ENCODE measurements around the gene MAPK4.

The MAPK4 gene

GRCh38 chr18:50679656-50680055 lies 119.8 kb downstream of the MAPK4 start:
- Histone ChIP-seq H3K79me2 (ENCODE audit: insufficient read depth, low read length) (no peaks in the 10 kb centered on the region), H4K20me1 (ENCODE audit: insufficient read depth, low read length, poor library complexity, severe bottlenecking) (no peaks in the 10 kb centered on the region), H2AFZ (ENCODE audit: low read length) (no peak overlapping the region), H3K27me3 (ENCODE audit: insufficient read depth, low read length, poor library complexity, severe bottlenecking) (no peaks in the 10 kb centered on the region), H3K4me1 (ENCODE audit: insufficient read depth, low read length, poor library complexity, severe bottlenecking) (no peaks in the 10 kb centered on the region), H3K4me2 (ENCODE audit: low read depth, low read length, poor library complexity, severe bottlenecking) (no peak overlapping the region), H3K9me2 (replicated peaks; ENCODE audit: low read depth, low read length) (no peaks in the 10 kb centered on the region), H3K9me3 (ENCODE audit: insufficient read depth, low read depth, low read length) (no peaks in the 10 kb centered on the region), H3K4me3 (ENCODE audit: low read length, poor library complexity, severe bottlenecking) (no peak overlapping the region), H3K9ac (ENCODE audit: low read depth, low read length, poor library complexity, severe bottlenecking) (no peak overlapping the region), H3K36me3 (ENCODE audit: insufficient read depth, low read length) (no peaks in the 10 kb centered on the region), H3F3A (ENCODE audit: low read depth) (no peaks in the 10 kb centered on the region)
- TF ChIP-seq CTCF (conservative IDR thresholded peaks at IDR 0.05; ENCODE audit: low read length) (no peak), EZH2phosphoT487 (IDR thresholded peaks at IDR 0.05; ENCODE audit: borderline replicate concordance) (no peak)

- no peaks in the 10 kb centered on the region for H3K9me2 ChIP-seq (replicated peaks; ENCODE audit: low read depth, low read length)
- H3K27me3 ChIP-seq (ENCODE audit: insufficient read depth, low read length, poor library complexity, severe bottlenecking): no peaks in the 10 kb centered on the region
- no peak overlapping the region for H3K9ac ChIP-seq (ENCODE audit: low read depth, low read length, poor library complexity, severe bottlenecking)
- peaks cover 5% of the 10 kb centered on the region; the same call in 1 of the 2 replicates for H3K9me3 ChIP-seq (ENCODE audit: insufficient read depth, low read depth, low read length)
- no peaks in the 10 kb centered on the region for H3K36me3 ChIP-seq (ENCODE audit: insufficient read depth, low read length)
- H3K4me1 ChIP-seq (ENCODE audit: insufficient read depth, low read length, poor library complexity, severe bottlenecking): no peaks in the 10 kb centered on the region
- no peak overlapping the region for H3K4me3 ChIP-seq (ENCODE audit: low read length, poor library complexity, severe bottlenecking)
- no peak overlapping the region for H2AFZ ChIP-seq (ENCODE audit: low read length)
- H3K79me2 ChIP-seq (ENCODE audit: insufficient read depth, low read length): no peaks in the 10 kb centered on the region
- H3F3A ChIP-seq (ENCODE audit: low read depth): no peaks in the 10 kb centered on the region
- H4K20me1 ChIP-seq (ENCODE audit: insufficient read depth, low read length, poor library complexity, severe bottlenecking): no peaks in the 10 kb centered on the region
- TF ChIP-seq EZH2phosphoT487 (IDR thresholded peaks at IDR 0.05; ENCODE audit: borderline replicate concordance): no peak
- TF ChIP-seq CTCF (conservative IDR thresholded peaks at IDR 0.05; ENCODE audit: low read length): no peak
- no peak overlapping the region for H3K4me2 ChIP-seq (ENCODE audit: low read depth, low read length, poor library complexity, severe bottlenecking)
Observed at GRCh38 chr18:50680966-50681365, 121.1 kb downstream of the MAPK4 start.

- Histone ChIP-seq H3K36me3 (ENCODE audit: insufficient read depth, low read length) (no peaks in the 10 kb centered on the region), H3K27me3 (ENCODE audit: insufficient read depth, low read length, poor library complexity, severe bottlenecking) (no peaks in the 10 kb centered on the region), H4K20me1 (ENCODE audit: insufficient read depth, low read length, poor library complexity, severe bottlenecking) (no peaks in the 10 kb centered on the region), H3F3A (ENCODE audit: low read depth) (no peaks in the 10 kb centered on the region), H3K79me2 (ENCODE audit: insufficient read depth, low read length) (no peaks in the 10 kb centered on the region), H2AFZ (ENCODE audit: low read length) (no peak overlapping the region), H3K4me1 (ENCODE audit: insufficient read depth, low read length, poor library complexity, severe bottlenecking) (no peaks in the 10 kb centered on the region), H3K4me2 (ENCODE audit: low read depth, low read length, poor library complexity, severe bottlenecking) (no peak overlapping the region), H3K9me2 (replicated peaks; ENCODE audit: low read depth, low read length) (no peaks in the 10 kb centered on the region), H3K9me3 (ENCODE audit: insufficient read depth, low read depth, low read length) (peaks cover 5% of the 10 kb centered on the region; the same call in 1 of the 2 replicates), H3K9ac (ENCODE audit: low read depth, low read length, poor library complexity, severe bottlenecking) (no peak overlapping the region), H3K4me3 (ENCODE audit: low read length, poor library complexity, severe bottlenecking) (no peak overlapping the region)
- TF ChIP-seq CTCF (conservative IDR thresholded peaks at IDR 0.05; ENCODE audit: low read length) (no peak), EZH2phosphoT487 (IDR thresholded peaks at IDR 0.05; ENCODE audit: borderline replicate concordance) (no peak)
Observed at GRCh38 chr18:50682852-50683251, 123.0 kb downstream of the MAPK4 start.
